Vagina (tissue), 2 donors: Measurements from ENCODE around the gene INSIG2.

Source experiments
- CTCF ChIP-seq, 3 experiments: fragments of 450-650 bp in 2 of 3; fragments of 200-600 bp in 1 of 3; sonication (generic) in 1 of 3; IDR thresholded peaks; one replicate each; pipeline ENCODE4 v1.5.1; 2017 to 2019; ENCODE audit warnings: antibody characterized with exemption in 3 of 3, mild to moderate bottlenecking in 2 of 3, moderate library complexity in 2 of 3
- POLR2A ChIP-seq, 2 donors: fragments of 450-650 bp; IDR thresholded peaks; one replicate each; pipeline ENCODE4 v1.6.1; 2017; ENCODE audit warnings: antibody characterized with exemption in 2 of 2, mild to moderate bottlenecking in 2 of 2, moderate library complexity in 2 of 2

DNA sequence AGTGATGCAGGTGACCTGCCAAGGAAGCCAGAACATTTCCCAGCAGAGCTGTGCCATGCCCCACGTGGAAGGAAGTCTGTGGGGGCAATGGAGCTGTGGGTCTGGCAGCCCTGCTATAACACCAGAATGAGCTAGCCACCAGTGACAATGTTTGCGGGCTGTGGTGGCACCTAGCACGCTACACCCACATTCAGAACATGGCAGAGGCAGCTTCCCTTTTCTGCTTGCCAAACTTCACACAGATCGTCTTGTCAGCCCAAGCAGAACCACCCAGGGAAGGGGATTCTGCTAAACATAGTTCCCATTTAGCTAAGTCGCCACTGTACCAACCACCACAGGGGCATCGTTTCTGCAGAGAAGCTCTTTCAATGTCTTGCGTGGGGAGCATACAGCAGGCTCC lies 47.4 kb upstream of the INSIG2 start:
- TF ChIP-seq CTCF (IDR thresholded peaks at IDR 0.05) (no peak), POLR2A (IDR thresholded peaks at IDR 0.05) (no peak)
